GM21717 (cell line): ENCODE data around the gene ABCA8.
"Not testable (repeated sequence)": the region's sequence is repeated elsewhere in the genome, so short reads cannot be mapped to it uniquely, and the experiment has no call there.

Experiments
- ATAC-seq: cut with Tn5 transposase; IDR thresholded peaks from one replicate; pipeline ENCODE4 v1.9.1; 2021; ENCODE audit warnings: mild to moderate bottlenecking, moderate library complexity; ENCODE audit not compliant: unreplicated experiment

The ABCA8 gene, protein sequence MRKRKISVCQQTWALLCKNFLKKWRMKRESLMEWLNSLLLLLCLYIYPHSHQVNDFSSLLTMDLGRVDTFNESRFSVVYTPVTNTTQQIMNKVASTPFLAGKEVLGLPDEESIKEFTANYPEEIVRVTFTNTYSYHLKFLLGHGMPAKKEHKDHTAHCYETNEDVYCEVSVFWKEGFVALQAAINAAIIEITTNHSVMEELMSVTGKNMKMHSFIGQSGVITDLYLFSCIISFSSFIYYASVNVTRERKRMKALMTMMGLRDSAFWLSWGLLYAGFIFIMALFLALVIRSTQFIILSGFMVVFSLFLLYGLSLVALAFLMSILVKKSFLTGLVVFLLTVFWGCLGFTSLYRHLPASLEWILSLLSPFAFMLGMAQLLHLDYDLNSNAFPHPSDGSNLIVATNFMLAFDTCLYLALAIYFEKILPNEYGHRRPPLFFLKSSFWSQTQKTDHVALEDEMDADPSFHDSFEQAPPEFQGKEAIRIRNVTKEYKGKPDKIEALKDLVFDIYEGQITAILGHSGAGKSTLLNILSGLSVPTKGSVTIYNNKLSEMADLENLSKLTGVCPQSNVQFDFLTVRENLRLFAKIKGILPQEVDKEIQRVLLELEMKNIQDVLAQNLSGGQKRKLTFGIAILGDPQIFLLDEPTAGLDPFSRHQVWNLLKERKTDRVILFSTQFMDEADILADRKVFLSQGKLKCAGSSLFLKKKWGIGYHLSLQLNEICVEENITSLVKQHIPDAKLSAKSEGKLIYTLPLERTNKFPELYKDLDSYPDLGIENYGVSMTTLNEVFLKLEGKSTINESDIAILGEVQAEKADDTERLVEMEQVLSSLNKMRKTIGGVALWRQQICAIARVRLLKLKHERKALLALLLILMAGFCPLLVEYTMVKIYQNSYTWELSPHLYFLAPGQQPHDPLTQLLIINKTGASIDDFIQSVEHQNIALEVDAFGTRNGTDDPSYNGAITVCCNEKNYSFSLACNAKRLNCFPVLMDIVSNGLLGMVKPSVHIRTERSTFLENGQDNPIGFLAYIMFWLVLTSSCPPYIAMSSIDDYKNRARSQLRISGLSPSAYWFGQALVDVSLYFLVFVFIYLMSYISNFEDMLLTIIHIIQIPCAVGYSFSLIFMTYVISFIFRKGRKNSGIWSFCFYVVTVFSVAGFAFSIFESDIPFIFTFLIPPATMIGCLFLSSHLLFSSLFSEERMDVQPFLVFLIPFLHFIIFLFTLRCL (N-terminal part only)

DNA sequence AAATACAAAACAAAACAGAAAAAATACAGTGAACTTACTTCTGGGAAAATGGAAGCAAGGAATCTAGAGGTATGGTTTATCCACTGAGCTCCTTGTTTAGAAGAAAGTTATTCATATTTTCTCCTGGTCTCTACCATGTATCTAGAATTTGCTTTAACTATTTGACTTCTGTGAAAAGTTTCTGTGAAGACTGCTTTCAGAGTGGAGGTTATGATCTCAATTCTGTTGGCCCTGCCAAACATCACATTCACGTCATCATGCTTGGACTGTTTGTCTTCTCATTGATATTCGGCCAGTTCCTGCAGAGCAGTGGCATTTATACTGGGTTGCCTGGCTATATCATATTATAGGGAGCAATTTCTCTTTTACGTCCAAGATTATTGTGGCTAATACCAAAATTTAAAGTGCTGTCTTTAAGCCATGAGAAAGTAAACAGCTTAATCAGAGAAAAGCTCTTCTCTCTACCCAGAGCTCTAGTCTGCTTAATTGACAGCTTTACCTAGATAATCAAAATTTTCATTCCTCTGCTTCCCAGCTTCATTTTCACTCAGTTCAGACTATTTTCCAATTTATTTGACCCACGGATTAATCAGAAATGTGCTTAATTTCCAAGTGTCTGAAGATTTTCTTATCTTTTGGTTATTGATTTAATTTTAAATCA lies at the start of gene ABCA8:
Gene ABCA8, minus strand, starts transcription at position 212 of the 661 bp plus-strand sequence. CDS start 13,358 bp downstream, outside the sequence.
- no peak for ATAC-seq

DNA sequence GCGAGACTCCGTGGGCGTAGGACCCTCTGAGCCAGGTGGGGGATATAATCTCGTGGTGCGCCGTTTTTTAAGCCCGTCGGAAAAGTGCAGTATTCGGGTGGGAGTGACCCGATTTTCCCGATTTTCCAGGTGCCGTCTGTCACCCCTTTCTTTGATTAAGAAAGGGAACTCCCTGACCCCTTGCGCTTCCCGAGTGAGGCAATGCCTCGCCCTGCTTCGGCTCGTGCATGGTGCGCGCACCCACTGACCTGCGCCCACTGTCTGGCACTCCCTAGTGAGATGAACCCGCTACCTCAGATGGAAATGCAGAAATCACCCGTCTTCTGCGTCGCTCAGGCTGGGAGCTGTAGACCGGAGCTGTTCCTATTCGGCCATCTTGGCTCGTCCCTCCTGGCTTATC lies 49.6 kb upstream of the ABCA8 start:
- not testable (repeated sequence) for ATAC-seq

DNA sequence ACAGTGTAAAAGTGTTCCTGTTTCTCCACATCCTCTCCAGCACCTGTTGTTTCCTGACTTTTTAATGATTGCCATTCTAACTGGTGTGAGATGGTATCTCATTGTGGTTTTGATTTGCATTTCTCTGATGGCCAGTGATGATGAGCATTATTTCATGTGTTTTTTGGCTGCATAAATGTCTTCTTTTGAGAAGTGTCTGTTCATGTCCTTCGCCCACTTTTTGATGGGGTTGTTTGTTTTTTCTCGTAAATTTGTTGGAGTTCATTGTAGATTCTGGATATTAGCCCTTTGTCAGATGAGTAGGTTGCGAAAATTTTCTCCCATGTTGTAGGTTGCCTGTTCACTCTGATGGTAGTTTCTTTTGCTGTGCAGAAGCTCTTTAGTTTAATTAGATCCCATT lies 44.6 kb upstream of the ABCA8 start:
- ATAC-seq = not testable (repeated sequence)

DNA sequence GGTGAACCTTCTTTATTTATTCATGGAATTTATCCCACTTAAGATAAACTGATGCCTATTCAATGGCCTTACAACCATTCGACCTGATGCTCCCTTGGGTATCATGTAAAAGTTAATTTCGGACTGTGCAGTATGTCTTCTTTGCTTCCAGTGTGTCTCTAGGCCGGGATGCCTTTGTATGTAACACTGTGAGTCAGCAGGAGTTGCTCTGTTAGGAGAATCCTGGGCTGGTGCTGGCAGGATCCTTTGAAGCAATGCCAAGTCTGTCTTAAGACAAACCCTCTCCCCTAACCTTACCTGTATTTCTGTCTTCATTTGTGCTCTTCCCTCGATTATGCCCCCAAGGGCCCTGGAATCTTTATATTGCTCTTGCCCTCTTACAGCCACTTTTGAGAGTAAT lies 37.9 kb upstream of the ABCA8 start:
- ATAC-seq = no peak

DNA sequence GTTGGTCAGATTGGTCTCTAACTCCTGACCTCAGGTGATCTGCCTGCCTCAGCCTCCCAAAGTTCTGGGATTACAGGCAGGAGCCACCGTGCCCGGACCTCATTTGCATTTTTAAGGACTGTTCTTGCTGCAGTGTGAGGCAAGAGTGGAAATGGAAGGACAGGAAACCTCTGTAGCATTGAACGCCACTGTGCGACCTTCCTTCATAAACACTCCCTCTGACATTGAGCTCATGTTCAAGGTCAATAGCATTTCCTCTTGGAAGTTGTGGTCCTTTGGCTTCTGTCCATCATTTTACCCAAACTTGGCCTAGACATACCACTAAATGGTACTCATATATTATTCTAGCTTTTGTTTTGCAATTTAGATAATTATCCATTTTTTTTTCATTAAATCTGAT lies 32.8 kb upstream of the ABCA8 start:
- no peak for ATAC-seq

DNA sequence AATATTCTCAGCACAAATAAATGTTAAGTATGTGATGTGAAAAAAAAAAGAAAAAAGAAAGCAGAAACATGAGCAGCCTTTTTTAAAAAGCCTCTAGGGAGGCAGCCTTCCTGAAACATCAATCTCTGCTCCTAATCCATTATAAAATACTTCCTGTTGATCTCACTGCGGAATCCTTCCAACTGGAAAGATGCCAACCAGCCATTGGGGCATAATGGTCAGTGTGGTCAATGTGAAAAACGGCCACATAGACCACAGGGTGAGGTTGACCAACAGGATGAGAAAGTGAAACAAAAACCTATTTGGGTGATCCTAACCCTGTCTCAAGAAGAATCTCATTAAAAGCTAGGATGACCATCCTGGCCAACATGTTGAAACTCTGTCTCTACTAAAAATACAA lies 26.1 kb upstream of the ABCA8 start:
- ATAC-seq = no peak

DNA sequence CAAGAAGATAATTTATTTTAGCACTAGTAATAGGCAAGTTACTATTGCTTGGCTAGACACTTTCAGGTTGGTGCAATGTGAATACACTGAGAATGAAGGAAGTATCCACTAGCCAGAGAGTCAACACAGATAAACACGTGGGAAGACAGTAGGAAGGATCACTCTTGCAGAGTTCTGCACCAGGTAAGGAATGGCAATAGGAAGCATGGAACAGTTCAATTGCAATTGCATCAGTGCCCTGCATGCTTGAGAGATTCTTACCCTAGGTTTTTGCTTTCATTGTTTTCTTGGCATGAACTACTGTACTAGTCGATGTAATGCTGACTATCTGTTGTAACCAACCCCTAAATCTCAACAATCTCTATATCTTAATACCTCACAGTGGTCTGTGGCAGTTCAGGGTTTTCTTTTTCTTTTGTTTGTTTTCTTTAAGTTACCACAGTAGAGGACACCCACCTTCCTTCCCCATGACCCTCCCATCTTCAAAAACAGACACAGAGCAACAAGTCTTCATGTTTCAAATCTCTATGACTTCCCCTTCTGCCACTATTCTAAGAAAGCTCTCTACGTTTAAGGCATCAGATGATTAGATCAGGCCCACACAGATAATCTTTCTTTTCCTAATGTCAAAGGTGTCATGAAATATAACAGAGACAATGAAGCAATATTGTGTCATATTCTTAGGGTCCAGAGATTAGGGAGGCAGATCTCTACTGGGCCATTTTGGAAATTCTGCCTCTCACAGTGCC lies 18.1 kb upstream of the ABCA8 start:
- ATAC-seq = no peak

DNA sequence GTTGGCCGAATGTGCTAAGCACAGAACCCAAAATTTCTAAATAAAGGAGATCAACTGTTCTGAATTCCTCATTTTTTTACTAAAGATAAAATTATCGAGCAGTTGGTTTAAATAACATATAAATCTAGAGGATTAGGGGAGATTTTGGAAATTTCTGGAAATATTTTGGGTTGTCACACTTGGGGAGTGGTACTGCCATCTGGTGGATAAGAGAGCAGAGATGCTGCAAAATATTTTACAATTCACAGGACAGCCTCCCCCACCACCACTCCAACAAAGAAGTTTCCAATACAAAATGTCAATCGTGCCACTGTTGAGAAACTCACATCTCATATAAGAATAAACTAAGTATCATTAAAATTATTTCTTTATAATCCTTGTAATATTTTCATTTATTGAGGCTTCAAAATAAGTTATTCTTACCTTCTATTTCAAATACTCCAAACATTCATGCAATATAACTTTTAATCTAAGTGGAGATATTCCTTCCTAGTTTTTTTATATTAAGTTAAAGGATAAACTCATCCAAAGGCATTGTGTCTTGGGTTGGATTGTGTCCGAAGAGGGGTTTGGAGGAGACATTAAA lies 17.0 kb upstream of the ABCA8 start:
- ATAC-seq = no peak

DNA sequence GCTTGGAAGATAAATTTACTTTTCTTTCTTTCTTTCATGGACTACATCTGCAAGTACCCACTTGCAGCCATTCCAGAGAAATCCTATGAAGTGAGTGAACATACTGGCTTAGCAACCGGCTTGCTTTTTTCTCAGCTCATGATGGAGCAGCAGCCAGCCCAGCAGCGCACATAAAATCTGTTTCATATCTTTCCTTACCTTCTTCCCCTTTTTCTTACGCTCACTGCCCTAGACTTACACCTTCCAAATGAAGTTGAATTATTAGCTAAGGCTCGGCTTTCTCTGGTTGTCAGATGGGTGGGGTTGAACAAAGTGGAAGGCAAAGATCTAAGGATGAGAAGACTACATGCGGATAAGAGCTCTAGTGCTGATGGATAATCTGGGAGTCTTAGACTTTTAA lies 13.9 kb upstream of the ABCA8 start:
- no peak for ATAC-seq

DNA sequence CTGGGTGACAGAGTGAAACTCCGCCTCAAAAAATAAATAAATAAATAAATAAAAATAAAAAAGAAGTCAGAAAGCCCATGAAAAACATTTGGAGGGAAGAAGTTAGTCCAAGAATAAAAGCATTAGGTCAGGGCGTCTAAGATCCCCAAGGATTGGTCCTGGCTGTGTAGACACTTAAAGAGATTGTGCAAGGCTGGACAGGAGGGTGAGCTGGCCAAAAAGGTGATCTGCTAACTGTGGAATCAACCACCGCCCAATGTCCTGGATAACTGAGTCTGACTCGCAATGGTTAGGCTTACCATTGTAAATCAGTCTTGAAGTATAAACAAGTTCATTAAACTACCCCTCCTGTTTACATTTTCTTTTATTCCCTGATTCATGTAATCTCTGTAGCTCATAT lies 8.8 kb upstream of the ABCA8 start:
- no peak for ATAC-seq

DNA sequence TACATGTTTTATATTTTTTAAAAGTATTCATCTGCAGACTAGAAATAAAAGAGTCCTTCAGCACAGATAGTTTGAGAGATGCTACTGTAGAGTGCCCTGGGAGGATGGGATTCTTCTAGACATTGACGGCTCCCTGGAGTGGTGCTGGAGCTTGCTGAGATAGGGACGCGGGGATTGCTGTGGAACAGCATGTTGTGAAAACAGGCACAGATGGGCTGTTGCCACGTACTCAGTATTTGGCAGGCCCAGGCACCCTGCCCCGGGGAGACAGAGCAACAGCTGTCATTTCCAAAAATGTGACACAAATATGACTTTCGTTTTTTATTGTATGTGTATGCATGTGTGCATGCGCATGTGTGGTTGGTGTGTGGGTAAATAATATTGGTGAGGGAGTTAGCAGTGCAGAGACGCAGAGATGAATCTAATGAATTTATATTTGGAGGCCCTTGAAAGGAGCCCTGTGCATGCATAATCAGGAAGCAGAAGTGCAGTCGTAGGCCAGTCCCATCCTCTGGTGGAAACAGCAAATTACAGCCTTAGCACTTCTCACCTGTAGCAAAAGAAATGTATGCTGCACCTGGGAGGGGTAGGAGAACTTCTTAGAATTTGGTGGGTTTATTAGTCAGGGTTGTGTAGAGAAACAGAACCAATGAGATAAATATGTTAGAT lies 6.2 kb upstream of the ABCA8 start:
- no peak for ATAC-seq

DNA sequence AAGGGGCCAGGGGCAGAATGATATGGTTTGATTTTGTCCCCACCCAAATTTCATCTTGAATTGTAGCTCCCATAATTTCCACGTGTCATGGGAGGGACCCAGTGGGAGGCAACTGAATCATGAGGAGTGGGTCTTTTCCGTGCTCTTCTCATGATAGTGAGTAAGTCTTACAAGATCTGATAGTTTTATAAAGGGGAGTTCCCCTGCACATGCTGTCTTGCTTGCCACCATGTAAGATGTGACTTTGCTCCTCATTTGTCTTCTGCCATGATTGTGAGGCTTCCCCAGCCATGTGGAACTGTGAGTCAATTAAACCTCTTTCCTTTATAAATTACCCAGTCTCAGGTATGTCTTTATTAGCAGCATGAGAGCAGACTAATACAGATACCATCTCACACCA lies 3.9 kb upstream of the ABCA8 start:
- ATAC-seq = not testable (repeated sequence)

DNA sequence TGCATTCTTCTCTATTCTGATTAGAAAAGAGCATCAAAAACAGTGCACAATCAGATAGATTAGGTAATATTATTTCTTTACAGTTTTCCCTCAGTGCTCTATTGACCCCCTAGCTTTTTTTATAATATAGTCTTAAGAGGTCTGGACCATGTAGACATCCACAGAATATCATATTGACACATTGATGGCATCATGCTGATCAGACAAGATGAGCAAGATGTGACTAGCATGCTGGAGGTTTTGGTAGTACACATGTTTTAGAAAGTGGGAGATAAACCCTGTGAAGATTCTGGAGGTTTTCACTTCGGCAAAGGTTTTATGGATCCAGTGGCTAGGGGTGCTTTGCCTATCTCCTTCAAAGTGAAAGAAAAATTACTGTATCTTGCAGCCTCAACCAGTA lies 2.8 kb upstream of the ABCA8 start:
- no peak for ATAC-seq

DNA sequence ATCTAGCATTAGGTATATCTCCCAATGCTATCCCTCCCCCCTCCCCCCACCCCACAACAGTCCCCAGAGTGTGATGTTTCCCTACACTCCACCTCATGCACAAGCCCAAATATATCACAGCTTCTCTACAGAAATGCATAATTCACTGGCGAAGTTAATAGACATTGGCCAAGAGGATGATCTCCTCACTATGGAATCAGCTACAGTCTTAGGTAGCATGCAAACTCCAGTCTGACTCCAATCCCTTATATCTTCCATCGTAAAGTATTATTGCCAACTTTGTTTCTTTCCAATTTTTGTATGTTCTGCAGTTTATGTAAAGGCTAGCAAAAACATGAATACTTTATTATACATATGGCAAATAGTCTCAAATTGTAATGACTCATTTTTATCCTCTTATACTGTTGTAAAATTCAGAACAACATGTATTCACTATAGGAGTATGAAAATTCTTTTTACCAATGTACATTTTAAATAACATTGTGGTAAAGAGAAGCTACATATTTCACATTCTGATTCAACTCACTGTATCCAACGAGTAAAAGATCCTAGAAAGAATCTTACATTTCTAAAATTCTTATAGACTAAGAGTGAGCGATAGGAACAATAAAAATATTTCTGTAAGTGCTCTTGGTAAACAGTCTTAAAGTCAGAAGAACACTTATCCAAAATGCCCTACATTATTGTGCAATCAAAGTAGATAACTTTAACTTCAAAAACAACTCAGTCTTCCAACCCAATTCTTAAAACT lies 871 bp downstream of the ABCA8 start:
- no peak for ATAC-seq

DNA sequence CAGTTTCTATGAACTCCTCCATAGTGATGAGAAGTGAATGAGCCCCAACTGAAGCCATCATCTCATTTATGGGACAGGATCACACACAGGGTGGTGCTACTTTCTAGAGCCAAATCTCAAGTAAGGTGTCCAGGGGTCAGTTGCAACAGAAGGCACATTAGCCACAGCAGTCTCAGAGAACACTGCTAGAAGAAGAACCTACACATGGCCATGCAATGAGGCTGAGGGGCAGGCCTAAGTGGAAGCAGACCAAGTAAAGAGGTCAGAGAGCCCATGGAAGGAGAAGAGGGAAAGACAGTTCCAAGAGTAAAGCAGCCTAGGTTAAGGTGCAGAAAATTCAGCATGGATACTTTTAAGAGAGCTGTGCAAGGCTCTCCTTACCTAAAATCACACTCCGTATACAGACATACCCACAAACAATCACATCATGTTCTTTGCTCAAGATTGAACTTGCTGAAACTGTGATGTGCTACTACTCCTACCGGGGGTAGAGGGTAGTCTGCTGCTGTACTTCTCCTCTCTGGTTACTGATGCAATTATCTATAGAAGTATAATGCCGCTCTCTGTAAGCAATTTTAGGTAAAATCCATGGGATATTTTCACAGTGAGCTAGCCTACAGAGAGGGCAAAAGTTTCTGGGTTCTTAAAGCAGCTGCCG lies 1.7 kb downstream of the ABCA8 start:
- ATAC-seq = no peak

DNA sequence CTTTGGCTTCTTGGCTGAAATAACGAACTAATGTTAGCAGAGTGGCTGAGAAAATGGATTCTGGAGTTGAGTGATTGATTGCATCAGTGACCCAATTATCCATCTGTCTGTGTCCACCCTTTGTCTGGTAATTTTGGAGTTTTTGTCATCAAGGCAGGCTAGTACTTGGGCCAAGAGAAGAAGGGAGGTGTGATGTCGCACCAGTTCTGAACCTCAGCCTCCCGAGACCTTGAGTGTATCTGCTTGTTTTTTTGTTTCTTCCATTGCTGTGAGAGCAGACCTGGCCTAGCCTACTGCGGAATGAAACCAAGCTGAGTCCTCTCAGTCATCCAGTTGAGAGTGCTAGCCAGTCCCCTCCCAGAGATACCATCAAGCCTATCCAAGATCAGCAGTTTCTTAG lies 4.5 kb downstream of the ABCA8 start:
- ATAC-seq = no peak

DNA sequence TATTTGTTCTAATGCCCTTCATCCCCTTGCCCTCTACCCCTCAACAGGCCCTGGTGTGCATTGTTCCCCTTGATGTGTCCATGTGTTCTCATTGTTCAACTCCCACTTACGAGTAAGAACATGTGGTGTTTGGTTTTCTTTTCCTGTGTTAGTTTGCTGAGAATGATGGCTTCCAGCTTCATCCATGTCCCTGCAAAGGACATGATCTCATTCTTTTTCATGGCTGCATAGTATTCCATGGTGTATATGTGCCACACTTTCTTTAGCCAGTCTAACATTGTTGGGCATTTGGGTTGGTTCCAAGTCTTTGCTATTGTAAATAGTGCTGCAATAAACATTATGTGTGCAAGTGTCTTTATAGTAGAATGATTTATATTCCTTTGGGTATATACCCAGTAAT lies 7.3 kb downstream of the ABCA8 start:
- ATAC-seq = not testable (repeated sequence)
